ENCODE data around the gene EEIG1.

The EEIG1 gene

GRCh38 chr9:128009639-128010038 is 28.9 kb upstream of the EEIG1 start:
- H3K27ac Mint-ChIP-seq (ENCODE audit: low read depth) = peak overlapping the region; percentile 99
- ATAC-seq (replicated peaks; ENCODE audit: extremely low read depth, poor library complexity, severe bottlenecking) (no peak), DNase-seq (ENCODE audit: low spot score in 2 of 2) (no peak)
- peaks cover 39% of the 10 kb centered on the region for H3K4me1 Mint-ChIP-seq
- H3K27me3 Mint-ChIP-seq = no peaks in the 10 kb centered on the region
- peaks cover 5% of the 10 kb centered on the region for H3K9me3 Mint-ChIP-seq
- H3K4me3 Mint-ChIP-seq = no peak overlapping the region
- peaks cover 14% of the 10 kb centered on the region for H3K36me3 Mint-ChIP-seq (ENCODE audit: insufficient read depth)

DNA sequence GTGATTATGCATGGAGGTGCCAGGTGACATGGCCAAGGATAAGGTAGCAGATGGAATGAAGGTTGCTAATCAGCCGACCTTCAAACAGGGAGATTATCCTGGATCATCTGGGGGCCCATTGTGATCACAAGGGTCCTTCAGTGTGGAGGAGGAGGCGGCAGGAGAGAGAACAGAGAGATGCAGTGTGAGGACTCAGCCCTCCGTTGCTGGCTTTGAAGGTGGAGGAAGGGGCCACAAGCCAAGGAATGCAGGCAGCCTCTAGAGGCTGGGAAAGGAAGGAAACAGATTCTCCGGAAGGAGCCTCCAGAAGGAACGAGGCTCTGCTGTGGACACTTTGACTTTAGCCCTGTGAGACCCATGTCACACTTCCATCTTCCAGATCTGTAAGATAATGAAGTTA is 27.4 kb upstream of the EEIG1 start:
- no peak for ATAC-seq (replicated peaks; ENCODE audit: extremely low read depth, poor library complexity, severe bottlenecking)
- H3K36me3 Mint-ChIP-seq (ENCODE audit: insufficient read depth) = peaks cover 14% of the 10 kb centered on the region
- peak overlapping the region; percentile 71 for H3K4me3 Mint-ChIP-seq
- H3K27ac Mint-ChIP-seq (ENCODE audit: low read depth) = peak overlapping the region; percentile 99
- no peaks in the 10 kb centered on the region for H3K27me3 Mint-ChIP-seq
- H3K4me1 Mint-ChIP-seq = peaks cover 45% of the 10 kb centered on the region
- peaks cover 5% of the 10 kb centered on the region for H3K9me3 Mint-ChIP-seq
- DNase-seq (ENCODE audit: low spot score in 2 of 2) = no peak

- ATAC-seq (replicated peaks; ENCODE audit: extremely low read depth, poor library complexity, severe bottlenecking) (peak; percentile 93), DNase-seq (ENCODE audit: low spot score in 2 of 2) (peak; percentile 64 to 80)
- Mint-ChIP-seq H3K4me3 (peak overlapping the region; percentile 71), H3K4me1 (peaks cover 49% of the 10 kb centered on the region), H3K27me3 (no peaks in the 10 kb centered on the region), H3K27ac (ENCODE audit: low read depth) (peak overlapping the region; percentile 99), H3K9me3 (peaks cover 5% of the 10 kb centered on the region), H3K36me3 (ENCODE audit: insufficient read depth) (peaks cover 14% of the 10 kb centered on the region)
Observed at GRCh38 chr9:128007566-128008138, 26.9 kb upstream of the EEIG1 start.

DNA sequence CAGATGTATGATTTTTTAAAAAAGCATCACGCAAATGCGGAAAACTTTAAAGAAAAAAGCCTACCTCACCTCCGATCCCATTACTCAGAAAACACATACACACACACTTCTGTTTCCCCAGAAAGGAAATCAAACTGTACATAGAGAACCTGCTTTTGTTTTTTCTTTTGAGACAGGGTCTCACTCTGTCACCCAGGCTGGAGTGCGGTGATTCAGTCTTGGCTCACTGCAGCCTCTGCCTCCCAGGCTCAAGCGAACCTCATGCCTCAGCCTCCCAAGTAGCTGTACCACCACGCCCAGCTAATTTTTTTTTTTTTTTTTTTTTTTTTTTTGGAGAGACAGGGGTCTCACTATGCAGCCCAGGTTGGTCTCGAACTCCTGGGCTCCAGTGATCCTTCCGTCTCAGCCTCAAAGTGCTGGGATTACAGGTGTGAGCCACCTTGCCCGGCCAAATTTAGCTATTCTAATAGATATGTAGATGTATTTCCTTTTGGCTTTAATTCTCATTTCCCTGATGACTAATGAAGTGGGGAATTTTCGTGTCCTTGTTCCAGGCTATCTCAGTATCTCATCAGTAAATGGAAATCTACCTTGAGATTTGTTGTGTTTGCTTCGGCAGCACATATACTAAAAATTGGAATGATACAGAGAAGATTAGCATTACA is 25.7 kb upstream of the EEIG1 start:
- H3K36me3 Mint-ChIP-seq (ENCODE audit: insufficient read depth) = peaks cover 14% of the 10 kb centered on the region
- DNase-seq (ENCODE audit: low spot score in 2 of 2) = no peak
- ATAC-seq (replicated peaks; ENCODE audit: extremely low read depth, poor library complexity, severe bottlenecking) = no peak
- H3K27me3 Mint-ChIP-seq = no peaks in the 10 kb centered on the region
- peaks cover 49% of the 10 kb centered on the region for H3K4me1 Mint-ChIP-seq
- H3K4me3 Mint-ChIP-seq = peak overlapping the region; percentile 44
- H3K27ac Mint-ChIP-seq (ENCODE audit: low read depth) = peak overlapping the region; percentile 99
- H3K9me3 Mint-ChIP-seq = peaks cover 5% of the 10 kb centered on the region

DNA sequence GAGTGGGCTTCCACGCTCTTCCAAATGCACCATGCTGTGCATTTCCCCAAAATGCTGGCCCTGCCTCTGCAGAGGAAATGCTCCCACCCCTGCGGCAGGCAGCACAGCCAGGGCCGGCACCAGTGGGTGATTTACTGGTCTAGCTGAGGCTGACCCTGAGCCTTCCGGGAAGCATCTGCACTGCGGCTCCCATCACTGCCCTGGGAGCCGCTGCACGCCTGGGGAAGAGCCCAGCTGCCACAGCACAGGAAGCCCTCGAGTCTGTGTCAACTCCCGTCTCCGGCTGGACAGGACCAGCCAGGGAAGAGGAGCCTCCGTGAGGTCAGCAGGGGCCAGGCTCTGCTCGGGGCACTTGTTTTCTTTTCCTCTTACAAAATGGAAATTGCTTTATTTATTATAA is 25.1 kb upstream of the EEIG1 start:
- DNase-seq (ENCODE audit: low spot score in 2 of 2) (no peak), ATAC-seq (replicated peaks; ENCODE audit: extremely low read depth, poor library complexity, severe bottlenecking) (no peak)
- H3K27ac Mint-ChIP-seq (ENCODE audit: low read depth) = no peak overlapping the region
- H3K9me3 Mint-ChIP-seq = peaks cover 5% of the 10 kb centered on the region
- H3K4me1 Mint-ChIP-seq = peaks cover 46% of the 10 kb centered on the region
- H3K4me3 Mint-ChIP-seq = no peak overlapping the region
- H3K27me3 Mint-ChIP-seq = no peaks in the 10 kb centered on the region
- H3K36me3 Mint-ChIP-seq (ENCODE audit: insufficient read depth) = peaks cover 14% of the 10 kb centered on the region

GRCh38 chr9:128003966-128004604 is 23.3 kb upstream of the EEIG1 start:
- DNase-seq (ENCODE audit: low spot score in 2 of 2) (no peak), ATAC-seq (replicated peaks; ENCODE audit: extremely low read depth, poor library complexity, severe bottlenecking) (no peak)
- H3K36me3 Mint-ChIP-seq (ENCODE audit: insufficient read depth) = peaks cover 14% of the 10 kb centered on the region
- peaks cover 5% of the 10 kb centered on the region for H3K9me3 Mint-ChIP-seq
- no peak overlapping the region for H3K27ac Mint-ChIP-seq (ENCODE audit: low read depth)
- no peaks in the 10 kb centered on the region for H3K27me3 Mint-ChIP-seq
- H3K4me1 Mint-ChIP-seq = peaks cover 39% of the 10 kb centered on the region
- H3K4me3 Mint-ChIP-seq = no peak overlapping the region

- Mint-ChIP-seq H3K4me3 (no peak overlapping the region), H3K27ac (ENCODE audit: low read depth) (no peak overlapping the region), H3K9me3 (peaks cover 3% of the 10 kb centered on the region), H3K27me3 (no peaks in the 10 kb centered on the region), H3K36me3 (ENCODE audit: insufficient read depth) (peaks cover 11% of the 10 kb centered on the region), H3K4me1 (peaks cover 28% of the 10 kb centered on the region)
- ATAC-seq (replicated peaks; ENCODE audit: extremely low read depth, poor library complexity, severe bottlenecking) = no peak
- no peak for DNase-seq (ENCODE audit: low spot score in 2 of 2)
Observed at GRCh38 chr9:128002959-128003358, 22.2 kb upstream of the EEIG1 start.

GRCh38 chr9:128001779-128002298 is 21.1 kb upstream of the EEIG1 start:
- no peaks in the 10 kb centered on the region for H3K9me3 Mint-ChIP-seq

GRCh38 chr9:128001151-128001778 is 20.5 kb upstream of the EEIG1 start:
- H3K27me3 Mint-ChIP-seq = no peaks in the 10 kb centered on the region
- no peaks in the 10 kb centered on the region for H3K9me3 Mint-ChIP-seq
- no peak for ATAC-seq (replicated peaks; ENCODE audit: extremely low read depth, poor library complexity, severe bottlenecking)
- peaks cover 12% of the 10 kb centered on the region for H3K4me1 Mint-ChIP-seq
- H3K27ac Mint-ChIP-seq (ENCODE audit: low read depth) = no peak overlapping the region
- no peak overlapping the region for H3K4me3 Mint-ChIP-seq
- DNase-seq (ENCODE audit: low spot score in 2 of 2) = no peak
- H3K36me3 Mint-ChIP-seq (ENCODE audit: insufficient read depth) = peaks cover under 1% of the 10 kb centered on the region

More at GRCh38 chr9:128001779-128002298, 21.1 kb upstream of the EEIG1 start:
- Mint-ChIP-seq H3K4me1 (peaks cover 18% of the 10 kb centered on the region), H3K36me3 (ENCODE audit: insufficient read depth) (peaks cover 4% of the 10 kb centered on the region), H3K27me3 (no peaks in the 10 kb centered on the region), H3K4me3 (no peak overlapping the region), H3K27ac (ENCODE audit: low read depth) (no peak overlapping the region)
- ATAC-seq (replicated peaks; ENCODE audit: extremely low read depth, poor library complexity, severe bottlenecking) (no peak), DNase-seq (ENCODE audit: low spot score in 2 of 2) (no peak)

DNA sequence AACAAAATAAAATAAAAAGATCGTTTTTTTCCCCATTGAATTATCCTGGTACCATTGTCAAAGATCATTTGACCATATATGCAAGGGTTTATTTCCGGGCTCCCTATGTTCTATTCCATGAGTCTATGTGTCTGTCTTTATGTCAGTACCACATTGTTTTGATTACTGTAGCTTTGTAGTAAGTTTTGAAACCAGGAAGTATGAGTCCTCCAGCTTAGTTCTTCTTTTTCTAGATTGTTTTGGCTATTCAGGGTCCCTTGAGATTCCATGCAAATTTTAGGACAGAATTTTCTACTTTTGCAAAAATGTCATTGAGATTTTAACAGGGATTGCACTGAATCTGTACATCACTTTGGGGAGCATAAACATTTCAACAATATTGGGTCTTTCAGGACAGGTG is 18.7 kb upstream of the EEIG1 start:
- peaks cover 10% of the 10 kb centered on the region for H3K4me1 Mint-ChIP-seq
- no peak overlapping the region for H3K27ac Mint-ChIP-seq (ENCODE audit: low read depth)
- DNase-seq (ENCODE audit: low spot score in 2 of 2) = no peak
- ATAC-seq (replicated peaks; ENCODE audit: extremely low read depth, poor library complexity, severe bottlenecking) = no peak
- no peaks in the 10 kb centered on the region for H3K36me3 Mint-ChIP-seq (ENCODE audit: insufficient read depth)
- H3K9me3 Mint-ChIP-seq = no peaks in the 10 kb centered on the region
- no peak overlapping the region for H3K4me3 Mint-ChIP-seq
- H3K27me3 Mint-ChIP-seq = no peaks in the 10 kb centered on the region

GRCh38 chr9:127993721-127994120 is 12.9 kb upstream of the EEIG1 start:
- no peak for DNase-seq (ENCODE audit: low spot score in 2 of 2)
- H3K4me1 Mint-ChIP-seq = peaks cover 6% of the 10 kb centered on the region
- H3K9me3 Mint-ChIP-seq = no peaks in the 10 kb centered on the region
- H3K36me3 Mint-ChIP-seq (ENCODE audit: insufficient read depth) = no peaks in the 10 kb centered on the region
- no peaks in the 10 kb centered on the region for H3K27me3 Mint-ChIP-seq
- no peak overlapping the region for H3K27ac Mint-ChIP-seq (ENCODE audit: low read depth)
- H3K4me3 Mint-ChIP-seq = no peak overlapping the region
- ATAC-seq (replicated peaks; ENCODE audit: extremely low read depth, poor library complexity, severe bottlenecking) = no peak

DNA sequence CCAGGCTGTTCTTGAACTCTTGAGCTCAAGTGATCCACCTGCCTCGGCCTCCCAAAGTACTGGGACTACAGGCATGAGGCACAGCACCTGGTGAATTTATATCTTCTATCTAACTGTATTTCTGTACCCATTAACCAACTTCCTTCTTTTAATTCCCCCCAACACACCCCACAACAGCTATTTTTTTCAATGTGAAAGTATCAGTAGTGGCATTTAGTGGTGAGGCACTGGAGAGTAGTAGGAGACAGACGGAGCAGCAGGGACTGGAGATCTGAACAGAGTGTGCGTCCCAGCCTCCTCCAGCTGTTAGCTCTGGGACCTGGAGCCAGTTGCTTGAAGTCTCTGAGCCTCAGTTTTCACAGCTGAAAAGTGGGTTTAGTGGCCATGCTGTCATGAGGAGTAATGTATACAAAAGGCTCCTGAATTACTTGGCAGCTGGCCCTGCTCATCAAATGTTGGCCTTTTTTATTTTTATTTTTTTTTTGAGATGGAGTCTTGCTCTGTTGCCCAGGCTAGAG is 11.0 kb upstream of the EEIG1 start:
- no peak for DNase-seq (ENCODE audit: low spot score in 2 of 2)
- Mint-ChIP-seq H3K27ac (ENCODE audit: low read depth) (peak overlapping the region; percentile 26), H3K9me3 (no peaks in the 10 kb centered on the region), H3K36me3 (ENCODE audit: insufficient read depth) (no peaks in the 10 kb centered on the region), H3K27me3 (no peaks in the 10 kb centered on the region), H3K4me3 (no peak overlapping the region), H3K4me1 (peaks cover 6% of the 10 kb centered on the region)
- no peak for ATAC-seq (replicated peaks; ENCODE audit: extremely low read depth, poor library complexity, severe bottlenecking)

Data from central memory CD8-positive, alpha-beta T cell (primary cell).